Stimulated activated effector memory CD8-positive, alpha-beta T cell treated with anti-CD3 and anti-CD28 coated beads, Interleukin-12 subunit alpha, Interleukin-12 subunit beta, amount 100 ng/mL, for 72 hours (primary cell): Measurements from ENCODE around the gene FHIT.

ENCODE experiments used
- ATAC-seq: fragments of 150-1000 bp; cut with Tn5 transposase; 2 replicates; pipeline ENCODE4 v1.10.0; 2021
- DNase-seq, 2 donors: peaks; one replicate each; pipeline ENCODE4 v3.0.0; 2021 to 2022; ENCODE audit warnings: low spot score in 2 of 2
- H3K27ac Mint-ChIP-seq: one replicate; pipeline ENCODE4 v1.8.0; 2022; ENCODE audit warnings: mild to moderate bottlenecking, mixed read lengths
- H3K36me3 Mint-ChIP-seq: one replicate; pipeline ENCODE4 v1.8.0; 2022; ENCODE audit warnings: mild to moderate bottlenecking, mixed read lengths
- H3K4me1 Mint-ChIP-seq: one replicate; pipeline ENCODE4 v1.8.0; 2022; ENCODE audit warnings: mixed read lengths
- H3K4me3 Mint-ChIP-seq: one replicate; pipeline ENCODE4 v1.8.0; 2022; ENCODE audit warnings: mild to moderate bottlenecking, mixed read lengths
- H3K9me3 Mint-ChIP-seq: one replicate; pipeline ENCODE4 v1.8.0; 2022; ENCODE audit warnings: mixed read lengths

Gene FHIT

GRCh38 chr3:59927056-59927455 lies 1324.2 kb downstream of the FHIT start:
- H3K27ac Mint-ChIP-seq: no peak overlapping the region
- ATAC-seq (no peak), DNase-seq (no peak)
- no peaks in the 10 kb centered on the region for H3K4me1 Mint-ChIP-seq
- H3K9me3 Mint-ChIP-seq: peaks cover 2% of the 10 kb centered on the region
- H3K4me3 Mint-ChIP-seq: no peak overlapping the region
- H3K36me3 Mint-ChIP-seq: no peaks in the 10 kb centered on the region

GRCh38 chr3:59925946-59926345 lies 1325.3 kb downstream of the FHIT start:
- H3K9me3 Mint-ChIP-seq: peaks cover 2% of the 10 kb centered on the region
- DNase-seq (no peak), ATAC-seq (no peak)
- no peaks in the 10 kb centered on the region for H3K36me3 Mint-ChIP-seq
- no peak overlapping the region for H3K4me3 Mint-ChIP-seq
- H3K27ac Mint-ChIP-seq: no peak overlapping the region
- no peaks in the 10 kb centered on the region for H3K4me1 Mint-ChIP-seq

- Mint-ChIP-seq H3K4me3 (no peak overlapping the region), H3K36me3 (no peaks in the 10 kb centered on the region), H3K4me1 (peaks cover 6% of the 10 kb centered on the region), H3K9me3 (peaks cover 2% of the 10 kb centered on the region), H3K27ac (no peak overlapping the region)
- ATAC-seq: no peak
- DNase-seq: no peak
These were observed 1329.1 kb downstream of the FHIT start for GRCh38 chr3:59922192-59922591.

- Mint-ChIP-seq H3K9me3 (peaks cover 2% of the 10 kb centered on the region), H3K4me1 (peaks cover 6% of the 10 kb centered on the region)
These were observed 1330.4 kb downstream of the FHIT start for GRCh38 chr3:59920822-59921221.

GRCh38 chr3:59919586-59919985 lies 1331.7 kb downstream of the FHIT start:
- H3K9me3 Mint-ChIP-seq: peaks cover 2% of the 10 kb centered on the region
- H3K27ac Mint-ChIP-seq: no peak overlapping the region
- no peak for DNase-seq
- no peaks in the 10 kb centered on the region for H3K36me3 Mint-ChIP-seq
- H3K4me1 Mint-ChIP-seq: peaks cover 6% of the 10 kb centered on the region
- ATAC-seq: no peak
- no peak overlapping the region for H3K4me3 Mint-ChIP-seq

More at GRCh38 chr3:59920822-59921221, 1330.4 kb downstream of the FHIT start:
- Mint-ChIP-seq H3K36me3 (no peaks in the 10 kb centered on the region), H3K27ac (no peak overlapping the region), H3K4me3 (no peak overlapping the region)
- ATAC-seq (no peak), DNase-seq (no peak)

GRCh38 chr3:59914251-59914650 lies 1337.0 kb downstream of the FHIT start:
- DNase-seq (no peak), ATAC-seq (no peak)
- Mint-ChIP-seq H3K4me1 (peaks cover 6% of the 10 kb centered on the region), H3K9me3 (no peaks in the 10 kb centered on the region), H3K4me3 (no peak overlapping the region), H3K36me3 (no peaks in the 10 kb centered on the region), H3K27ac (no peak overlapping the region)

GRCh38 chr3:59913645-59914044 lies 1337.6 kb downstream of the FHIT start:
- Mint-ChIP-seq H3K4me3 (no peak overlapping the region), H3K36me3 (no peaks in the 10 kb centered on the region), H3K9me3 (no peaks in the 10 kb centered on the region), H3K4me1 (peaks cover 6% of the 10 kb centered on the region), H3K27ac (no peak overlapping the region)
- ATAC-seq: no peak
- no peak for DNase-seq

GRCh38 chr3:59908701-59909100 lies 1342.6 kb downstream of the FHIT start:
- Mint-ChIP-seq H3K4me1 (no peaks in the 10 kb centered on the region), H3K36me3 (no peaks in the 10 kb centered on the region), H3K27ac (no peak overlapping the region), H3K9me3 (no peaks in the 10 kb centered on the region), H3K4me3 (no peak overlapping the region)
- ATAC-seq: no peak
- DNase-seq: no peak

- H3K9me3 Mint-ChIP-seq: no peaks in the 10 kb centered on the region
- no peak overlapping the region for H3K27ac Mint-ChIP-seq
- no peak for DNase-seq
- no peak overlapping the region for H3K4me3 Mint-ChIP-seq
- no peak for ATAC-seq
- no peaks in the 10 kb centered on the region for H3K4me1 Mint-ChIP-seq
- H3K36me3 Mint-ChIP-seq: no peaks in the 10 kb centered on the region
These were observed 1343.0 kb downstream of the FHIT start for GRCh38 chr3:59908280-59908679.

GRCh38 chr3:59904296-59904695 lies 1347.0 kb downstream of the FHIT start:
- H3K9me3 Mint-ChIP-seq: no peaks in the 10 kb centered on the region
- H3K36me3 Mint-ChIP-seq: no peaks in the 10 kb centered on the region
- H3K27ac Mint-ChIP-seq: no peak overlapping the region
- no peak for ATAC-seq
- DNase-seq: no peak
- no peak overlapping the region for H3K4me3 Mint-ChIP-seq
- H3K4me1 Mint-ChIP-seq: no peaks in the 10 kb centered on the region

GRCh38 chr3:59899061-59899460 lies 1352.2 kb downstream of the FHIT start:
- Mint-ChIP-seq H3K9me3 (no peaks in the 10 kb centered on the region), H3K27ac (no peak overlapping the region), H3K4me3 (no peak overlapping the region), H3K4me1 (no peaks in the 10 kb centered on the region), H3K36me3 (no peaks in the 10 kb centered on the region)
- ATAC-seq (no peak), DNase-seq (no peak)

GRCh38 chr3:59895972-59896371 lies 1355.3 kb downstream of the FHIT start:
- no peaks in the 10 kb centered on the region for H3K9me3 Mint-ChIP-seq
- DNase-seq (no peak), ATAC-seq (no peak)
- no peaks in the 10 kb centered on the region for H3K4me1 Mint-ChIP-seq
- no peak overlapping the region for H3K27ac Mint-ChIP-seq
- no peaks in the 10 kb centered on the region for H3K36me3 Mint-ChIP-seq
- H3K4me3 Mint-ChIP-seq: no peak overlapping the region

GRCh38 chr3:59894425-59895121 lies 1356.7 kb downstream of the FHIT start:
- Mint-ChIP-seq H3K36me3 (no peaks in the 10 kb centered on the region), H3K9me3 (no peaks in the 10 kb centered on the region), H3K4me3 (no peak overlapping the region), H3K27ac (no peak overlapping the region), H3K4me1 (no peaks in the 10 kb centered on the region)
- ATAC-seq (no peak), DNase-seq (no peak)

- H3K9me3 Mint-ChIP-seq: no peaks in the 10 kb centered on the region
- H3K36me3 Mint-ChIP-seq: no peaks in the 10 kb centered on the region
- ATAC-seq (no peak), DNase-seq (no peak)
- H3K4me1 Mint-ChIP-seq: peaks cover 9% of the 10 kb centered on the region
- H3K4me3 Mint-ChIP-seq: no peak overlapping the region
- H3K27ac Mint-ChIP-seq: no peak overlapping the region
These were observed 1360.6 kb downstream of the FHIT start for GRCh38 chr3:59890639-59891038.

GRCh38 chr3:59886790-59887189 lies 1364.5 kb downstream of the FHIT start:
- Mint-ChIP-seq H3K4me3 (no peak overlapping the region), H3K4me1 (peaks cover 13% of the 10 kb centered on the region), H3K27ac (no peak overlapping the region), H3K36me3 (no peaks in the 10 kb centered on the region), H3K9me3 (no peaks in the 10 kb centered on the region)
- no peak for DNase-seq
- ATAC-seq: no peak

- Mint-ChIP-seq H3K4me1 (peaks cover 13% of the 10 kb centered on the region), H3K9me3 (no peaks in the 10 kb centered on the region), H3K36me3 (no peaks in the 10 kb centered on the region), H3K4me3 (no peak overlapping the region), H3K27ac (no peak overlapping the region)
- ATAC-seq (no peak), DNase-seq (no peak)
These were observed 1365.3 kb downstream of the FHIT start for GRCh38 chr3:59885899-59886400.
